NCI-H1092 (cell line): ENCODE measurements around the gene SMIM1.
"Not testable (repeated sequence)": the region's sequence is repeated elsewhere in the genome, so short reads cannot be mapped to it uniquely, and the experiment has no call there.

Experiments
- DNase-seq: peaks from one replicate; lab custom pipeline; 2025; lab: John Stamatoyannopoulos, UW

The SMIM1 gene

DNA sequence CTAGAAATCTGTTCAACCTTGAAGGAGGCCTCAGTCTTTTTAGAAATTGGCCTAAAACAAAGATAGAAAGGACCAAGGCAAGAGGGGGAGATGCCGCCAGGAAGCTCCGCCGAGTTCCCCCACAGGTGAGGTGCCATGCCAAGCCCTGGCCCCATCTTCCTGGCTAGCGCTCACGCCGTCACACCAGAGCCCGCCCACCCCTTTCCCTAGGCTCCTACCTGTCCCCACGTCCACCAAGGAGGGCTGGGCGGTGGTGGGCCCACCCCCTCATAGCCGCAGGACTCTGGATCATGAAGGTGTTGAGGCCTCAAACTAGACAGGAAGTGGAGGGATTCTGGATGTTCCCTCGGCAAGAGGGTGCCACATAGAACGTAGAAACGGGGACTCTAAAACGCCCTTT, 35.8 kb upstream of the SMIM1 start:
- no peak for DNase-seq

DNA sequence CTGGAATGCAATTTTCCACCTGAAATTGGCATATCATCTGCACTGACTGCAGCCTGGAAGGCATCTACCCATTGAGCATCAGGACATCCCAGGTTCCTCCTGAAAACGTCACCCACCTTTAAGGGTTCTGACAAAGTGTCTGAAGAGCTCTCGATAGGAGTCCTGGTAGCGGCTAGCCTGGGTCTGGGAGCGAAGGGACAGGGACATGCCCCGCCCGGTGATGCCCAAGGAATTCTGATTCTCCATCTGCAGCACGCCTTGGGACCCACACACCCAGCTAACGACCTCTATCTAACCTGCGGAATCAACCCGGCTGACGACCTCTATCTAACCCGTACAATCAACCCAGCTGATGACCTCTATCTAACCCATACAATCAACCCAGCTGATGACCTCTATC, 33.6 kb upstream of the SMIM1 start:
- DNase-seq, result no peak

DNA sequence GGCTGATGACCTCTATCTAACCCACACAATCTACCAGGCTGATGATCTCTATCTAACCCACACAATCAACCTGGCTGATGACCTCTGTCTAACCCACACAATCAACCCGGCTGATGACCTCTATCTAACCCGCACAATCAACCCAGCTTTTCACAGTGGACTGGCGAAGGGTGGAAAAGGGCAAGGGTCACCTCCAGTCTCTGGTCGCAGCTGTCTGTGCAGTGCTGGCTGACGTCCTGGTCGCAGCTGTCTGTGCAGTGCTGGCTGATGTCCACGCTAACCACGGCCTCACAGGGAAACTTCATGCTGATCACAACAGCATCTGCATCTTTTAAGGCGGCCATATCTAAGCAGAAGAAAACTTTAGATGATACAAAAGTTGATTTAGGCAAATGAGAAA, 32.5 kb upstream of the SMIM1 start:
- DNase-seq, result no peak

DNA sequence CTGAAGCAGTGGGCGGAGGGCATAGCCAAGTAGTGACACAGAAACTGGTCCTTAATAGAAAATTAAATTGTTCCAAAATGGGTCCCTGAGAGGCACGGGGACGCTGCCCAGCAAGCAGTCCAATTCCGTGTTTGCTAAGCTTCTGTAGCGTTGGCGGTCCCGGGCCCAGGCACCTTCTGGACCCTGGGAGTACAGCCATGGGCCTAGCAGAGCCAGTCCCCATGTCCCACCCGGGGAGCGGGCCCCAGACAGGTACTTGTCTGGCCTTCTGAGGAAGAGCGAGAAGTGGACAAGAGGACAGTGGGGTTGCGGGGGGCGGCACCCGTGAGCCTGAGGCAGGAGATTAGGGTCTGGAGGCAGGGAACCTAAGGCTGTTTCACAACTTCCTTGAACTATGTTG, 31.8 kb upstream of the SMIM1 start:
- DNase-seq, result no peak

DNA sequence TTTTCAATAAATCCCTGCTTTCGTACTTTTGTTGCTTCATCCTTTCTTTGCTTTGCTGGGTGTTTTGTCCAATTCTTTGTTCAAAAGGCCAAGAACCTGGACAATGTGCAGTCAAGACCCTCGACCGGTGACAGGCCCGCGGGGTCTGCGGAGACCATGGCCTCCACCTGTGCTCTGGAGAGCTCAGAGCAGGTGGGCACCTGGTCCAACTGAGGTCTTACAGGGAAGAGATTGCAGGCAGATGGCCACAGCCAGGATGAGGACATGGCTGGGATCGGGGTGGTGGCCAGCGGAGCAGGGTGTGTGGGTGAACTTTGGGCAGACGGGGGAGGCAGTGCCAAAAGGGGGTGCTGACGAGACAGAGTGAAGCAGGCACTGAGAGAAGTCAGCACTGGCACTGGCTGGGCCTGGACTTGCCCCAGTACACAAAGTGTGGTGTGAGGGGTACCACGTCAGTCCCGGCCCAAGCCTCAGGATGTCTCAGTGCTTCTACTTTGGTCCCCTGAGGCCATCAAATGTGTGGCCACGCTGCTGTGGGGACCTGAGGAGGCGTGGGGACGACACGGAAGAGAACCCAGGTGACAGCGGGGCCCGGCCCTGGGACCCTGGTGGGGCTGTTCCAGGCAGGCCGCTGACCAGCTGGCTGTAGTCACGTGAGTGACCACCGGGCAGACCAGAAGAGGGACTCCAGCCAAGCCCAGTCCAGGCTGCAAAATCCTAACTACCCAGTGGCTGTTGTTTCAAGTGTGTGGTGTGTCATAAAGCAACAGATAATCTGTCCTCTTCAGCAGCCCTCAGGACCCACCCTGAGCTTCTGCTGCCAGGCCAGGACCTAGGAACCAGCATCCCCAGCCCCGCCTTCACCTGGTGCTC, 30.7 kb upstream of the SMIM1 start:
- no peak for DNase-seq

DNA sequence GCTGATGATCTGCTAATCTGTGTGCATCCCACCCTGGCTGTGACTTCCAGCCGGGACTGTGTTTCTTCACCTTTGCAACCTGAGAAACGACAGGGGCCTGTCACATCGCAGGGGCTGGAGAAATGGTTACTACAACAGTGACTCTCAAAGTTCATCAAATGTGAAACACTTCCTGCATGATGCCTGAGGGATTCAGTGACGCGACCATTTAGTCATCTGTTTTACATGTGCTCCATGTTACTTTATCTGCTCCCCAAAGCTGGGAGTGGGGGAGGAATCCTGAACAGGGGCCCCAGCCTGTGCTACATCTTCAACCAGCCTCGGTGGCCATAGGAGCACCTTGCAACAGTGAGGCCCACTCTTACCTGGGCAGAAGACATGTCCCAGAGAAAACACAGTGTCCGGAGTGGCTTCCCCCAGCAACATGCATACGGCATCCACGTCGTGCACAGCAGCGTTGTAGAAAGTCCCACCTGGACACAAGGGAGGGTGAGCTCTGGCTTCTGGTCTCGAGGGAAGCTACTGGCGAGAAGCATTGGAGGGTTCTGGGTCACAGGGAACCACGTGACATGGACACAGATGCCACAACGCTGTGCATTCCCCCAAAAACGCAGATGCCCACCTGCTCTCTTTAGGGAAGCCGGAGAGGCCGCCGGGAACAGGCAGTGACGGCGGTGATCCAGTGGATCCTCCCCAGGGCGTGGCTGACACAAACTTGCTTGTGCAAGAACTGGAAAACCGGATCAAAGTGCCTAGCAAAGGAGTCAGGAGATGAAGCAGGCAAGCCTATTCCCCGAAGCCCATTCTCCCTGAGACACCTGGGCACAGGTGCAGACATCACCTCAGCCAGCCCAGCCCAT, 29.9 kb upstream of the SMIM1 start:
- no peak for DNase-seq

DNA sequence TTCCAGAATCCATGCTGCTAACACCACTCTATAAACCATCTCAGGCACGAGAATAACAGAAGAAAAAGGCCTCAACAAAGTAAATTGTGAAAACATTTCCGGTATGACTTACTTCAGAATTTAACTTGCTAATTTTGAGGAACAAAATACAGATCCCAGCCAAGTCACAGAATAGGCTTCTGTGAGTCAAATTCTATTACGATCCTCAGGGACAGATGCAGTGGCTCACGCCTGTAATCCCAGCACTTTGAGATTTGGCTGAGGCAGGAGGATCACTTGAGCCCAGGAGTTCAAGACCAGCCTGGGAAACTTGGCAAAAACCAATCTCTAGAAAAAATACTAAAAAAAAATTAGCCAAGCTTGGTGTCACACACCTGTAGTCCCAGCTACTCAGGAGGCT, 29.1 kb upstream of the SMIM1 start:
- no peak for DNase-seq

- DNase-seq, result no peak
These were observed 28.7 kb upstream of the SMIM1 start for GRCh38 chr1:3743826-3744225.

DNA sequence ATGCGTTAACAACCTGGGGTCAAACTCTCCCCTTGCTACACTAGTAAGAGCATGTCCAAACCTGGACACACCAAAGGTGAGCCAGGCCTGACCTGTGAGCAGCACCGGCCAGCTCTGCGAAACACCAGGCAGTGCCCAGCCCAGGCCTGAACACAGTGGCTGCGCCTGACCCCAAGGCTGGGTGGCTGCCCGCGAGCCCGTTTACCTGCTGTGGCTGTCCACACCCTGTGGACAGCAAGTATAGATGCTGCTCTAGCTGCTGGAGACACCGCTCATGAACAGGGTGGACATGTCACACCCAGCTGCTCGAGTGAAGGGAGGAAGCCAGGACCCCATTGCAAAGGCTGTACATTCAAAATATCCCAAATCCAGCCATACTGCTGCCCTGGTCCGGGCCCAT, 27.9 kb upstream of the SMIM1 start:
- no peak for DNase-seq

DNA sequence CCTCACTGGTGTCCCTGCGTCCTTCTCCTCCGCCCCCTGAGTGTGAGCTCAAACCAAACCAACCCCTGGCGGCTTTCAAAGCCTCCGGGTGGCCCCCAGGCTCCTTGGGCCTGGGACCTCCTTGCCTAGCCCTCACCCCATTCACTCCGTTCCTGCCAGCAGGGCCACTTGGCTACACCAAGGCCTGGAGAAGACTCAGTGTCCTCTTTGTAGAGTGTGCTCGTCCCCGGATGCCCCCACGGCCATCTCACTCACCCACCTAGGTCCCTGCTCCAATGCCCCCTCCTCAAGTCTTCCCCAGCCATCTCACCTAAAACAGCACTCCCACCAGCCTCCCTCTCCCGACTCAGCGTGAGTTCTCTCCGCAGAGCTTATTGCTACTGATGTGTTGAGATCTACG, 27.5 kb upstream of the SMIM1 start:
- no peak for DNase-seq

DNA sequence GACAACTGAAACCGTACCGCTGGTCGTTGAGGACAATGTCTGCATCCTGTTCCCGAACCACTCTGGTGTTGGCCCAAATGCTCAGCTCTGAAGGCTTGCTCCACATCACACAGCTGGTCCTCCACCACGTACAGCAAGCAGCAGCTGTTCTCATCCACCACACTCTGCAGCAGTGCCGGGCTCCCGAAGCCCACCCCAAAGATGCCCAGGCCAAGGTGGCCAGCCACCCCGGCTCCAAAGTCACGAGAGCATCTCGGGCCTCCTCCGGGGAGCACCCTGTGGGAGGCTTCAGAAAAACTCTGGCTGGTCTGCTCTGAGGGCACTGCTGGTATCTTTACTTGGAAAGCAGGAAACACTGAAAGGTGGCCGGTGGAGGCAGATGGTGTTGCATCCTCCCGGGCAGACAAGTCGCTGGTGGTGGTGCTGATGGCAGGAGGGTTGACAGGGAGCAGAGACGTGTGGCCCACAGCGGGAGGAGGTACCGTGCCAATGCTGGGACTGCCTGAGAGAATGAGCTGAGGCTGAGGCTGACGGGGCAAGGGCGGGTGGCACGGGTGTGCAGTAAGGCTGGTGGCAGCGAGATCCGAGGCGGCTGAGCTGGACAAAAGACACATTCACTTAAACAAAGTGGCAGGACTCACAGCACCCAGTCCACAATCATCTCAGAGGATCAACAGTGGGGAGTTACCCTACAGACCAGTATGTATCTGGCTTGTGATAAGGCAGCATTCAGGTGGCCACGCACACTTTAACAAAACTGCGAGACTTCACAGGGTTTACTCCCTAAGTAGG, 26.8 kb upstream of the SMIM1 start:
- DNase-seq, result no peak

GRCh38 chr1:3746389-3746829, 26.1 kb upstream of the SMIM1 start:
- DNase-seq, result no peak

DNA sequence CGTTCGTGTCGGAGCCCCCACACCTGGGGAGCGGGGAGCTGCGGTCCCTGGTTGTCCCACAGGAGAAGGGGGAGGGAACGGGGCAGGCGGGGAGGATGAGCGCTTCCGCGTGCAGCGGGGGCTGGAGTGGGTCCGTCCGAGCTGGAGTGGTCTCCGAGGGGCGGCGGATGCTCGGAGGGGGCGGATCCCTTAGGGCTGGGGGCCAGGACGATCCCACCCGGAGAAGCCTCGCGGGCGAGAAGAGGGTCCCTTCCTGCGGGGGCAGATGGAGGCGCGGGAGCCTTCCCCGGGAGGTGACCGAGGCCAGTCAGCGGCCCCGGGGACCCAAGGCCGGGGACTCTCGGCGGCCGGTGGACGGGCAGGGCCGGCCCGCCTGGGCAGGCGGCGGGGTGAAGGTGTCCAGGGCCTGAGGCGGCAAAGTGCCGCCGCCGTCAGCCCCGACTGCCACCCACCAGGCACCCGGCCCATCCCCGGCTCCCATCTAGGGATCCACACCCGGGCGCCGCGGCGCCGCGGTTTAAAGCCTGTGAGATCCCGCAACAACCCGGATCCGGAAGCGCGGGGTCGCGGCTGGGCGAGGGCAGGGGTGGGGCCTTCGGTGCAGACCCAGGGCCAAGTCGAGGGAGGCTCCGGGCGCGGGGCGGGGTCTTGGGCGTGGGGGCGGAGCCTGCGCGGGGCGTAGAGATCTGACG, 25.6 kb upstream of the SMIM1 start:
- DNase-seq, result no peak

GRCh38 chr1:3747522-3747848, 25.1 kb upstream of the SMIM1 start:
- DNase-seq, result no peak

DNA sequence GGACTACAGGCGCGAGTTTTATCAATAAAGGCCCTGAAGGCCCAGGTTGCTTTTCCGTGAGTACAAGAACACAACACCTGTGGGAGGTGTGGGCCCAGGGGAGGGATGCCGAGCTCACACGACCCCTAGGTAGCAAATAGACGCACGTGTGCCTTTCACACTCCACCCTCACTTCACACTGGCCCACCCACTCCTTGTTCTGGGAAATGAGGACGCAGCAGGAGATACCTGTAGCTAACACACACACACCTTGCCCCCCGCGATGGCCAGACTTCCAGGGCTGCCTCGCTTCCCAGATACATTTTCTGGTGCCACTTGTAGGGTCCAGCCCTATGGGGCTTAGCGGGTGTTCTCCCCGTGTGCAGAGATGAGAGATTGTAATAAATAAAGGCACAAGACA, 24.6 kb upstream of the SMIM1 start:
- DNase-seq, result no peak

DNA sequence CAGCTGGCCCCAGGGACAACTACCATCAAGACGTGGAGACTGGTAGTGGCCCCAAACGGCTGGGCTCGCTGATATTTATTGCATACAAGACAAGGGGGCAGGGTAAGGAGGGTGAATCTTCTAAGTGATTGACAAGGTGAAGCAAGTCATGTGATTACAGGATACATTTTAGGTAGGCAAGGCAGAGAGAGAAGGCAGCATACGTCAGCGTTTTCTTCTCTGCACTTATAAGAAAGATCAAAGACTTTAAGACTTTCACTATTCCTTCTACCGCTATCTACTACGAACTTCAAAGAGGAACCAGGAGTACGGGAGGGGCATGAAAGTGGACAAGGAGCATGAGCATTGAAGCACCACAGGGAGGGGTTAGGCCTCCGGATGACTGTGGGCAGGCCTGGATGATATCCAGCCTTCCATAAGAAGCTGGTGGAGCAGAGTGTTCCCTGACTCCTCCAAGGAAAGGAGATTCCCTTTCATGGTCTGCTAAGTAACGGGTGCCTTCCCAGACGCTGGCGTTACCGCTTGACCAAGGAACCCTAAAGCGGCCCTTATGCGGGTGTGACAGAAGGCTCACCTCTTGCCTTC, 24.1 kb upstream of the SMIM1 start:
- not testable (repeated sequence) for DNase-seq

- DNase-seq, result no peak
These were observed 23.0 kb upstream of the SMIM1 start for GRCh38 chr1:3749512-3749911.

GRCh38 chr1:3750741-3751140, 21.8 kb upstream of the SMIM1 start:
- DNase-seq, result no peak

- no peak for DNase-seq
These were observed 20.1 kb upstream of the SMIM1 start, which contains the start of gene CCDC27 for GRCh38 chr1:3752400-3752945. CCDC27 (plus strand) TSS chr1:3752450; CDS start chr1:3752482, 32 bp downstream.

DNA sequence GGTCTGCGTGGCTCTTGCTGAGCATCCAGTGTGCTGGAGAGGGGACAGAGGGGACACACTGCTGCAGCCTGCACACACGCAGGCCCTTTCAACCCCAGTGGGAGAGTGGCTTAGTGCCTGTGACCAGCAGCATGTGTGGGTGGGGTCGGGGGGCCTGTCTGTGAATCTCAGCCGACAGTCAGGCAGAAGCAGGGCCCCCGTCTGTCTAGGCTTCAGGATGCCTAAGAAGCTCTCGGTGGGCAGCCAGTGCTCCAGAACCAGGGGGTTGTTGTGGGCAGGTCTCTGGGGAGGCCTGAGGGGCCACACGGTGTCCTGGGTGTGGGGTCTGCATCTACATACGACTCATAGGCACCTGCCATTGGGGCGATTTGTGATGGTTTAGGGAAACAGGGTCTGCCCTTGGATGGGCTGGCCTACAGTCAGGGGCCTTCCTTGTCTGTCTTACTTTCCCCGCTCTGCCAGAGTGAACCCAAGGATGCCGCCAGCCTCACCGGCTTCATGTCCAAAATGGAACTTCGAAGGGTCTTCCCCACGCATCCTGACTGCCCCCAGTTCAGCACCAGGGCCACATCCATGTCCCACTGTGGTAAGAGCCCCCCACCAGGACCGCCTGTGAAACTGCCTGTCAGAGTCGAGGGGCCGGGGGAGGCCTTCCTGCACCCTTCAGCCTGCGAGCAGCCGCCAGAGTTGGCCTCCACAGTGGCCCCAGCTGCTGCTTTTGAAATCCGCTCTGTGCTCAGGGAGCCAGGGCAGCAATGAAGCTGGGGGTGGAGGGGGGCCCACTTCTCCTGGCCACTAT, 18.7 kb upstream of the SMIM1 start:
- no peak for DNase-seq
